Activated CD8-positive, alpha-beta memory T cell treated with anti-CD3 and anti-CD28 coated beads, Interleukin-2, amount 50 U/mL, for 24 hours (primary cell): ENCODE data around the gene PADI3.

Source experiments
- DNase-seq: peaks from one replicate; pipeline ENCODE4 v3.0.0-alpha.2; 2020; ENCODE audit errors: extremely low read depth

Gene PADI3

DNA sequence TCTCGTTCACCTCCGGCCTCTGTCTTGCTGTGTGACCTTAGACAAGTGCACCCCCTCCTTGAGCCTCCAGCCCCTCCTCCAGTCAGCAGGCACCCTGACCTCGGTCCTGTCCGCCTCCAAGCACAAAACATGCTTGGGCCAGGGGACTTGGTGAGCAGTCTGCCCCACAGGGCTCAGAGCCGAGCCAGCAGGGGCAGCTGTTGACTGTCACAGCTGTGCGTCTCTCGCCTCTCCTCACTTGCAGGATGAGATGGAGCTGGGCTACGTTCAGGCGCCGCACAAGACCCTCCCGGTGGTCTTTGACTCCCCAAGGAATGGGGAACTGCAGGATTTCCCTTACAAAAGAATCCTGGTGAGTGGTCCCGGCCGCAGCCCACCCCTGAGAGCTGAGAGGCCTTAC is 24.2 kb downstream of the PADI3 start:
- no peak for DNase-seq

DNA sequence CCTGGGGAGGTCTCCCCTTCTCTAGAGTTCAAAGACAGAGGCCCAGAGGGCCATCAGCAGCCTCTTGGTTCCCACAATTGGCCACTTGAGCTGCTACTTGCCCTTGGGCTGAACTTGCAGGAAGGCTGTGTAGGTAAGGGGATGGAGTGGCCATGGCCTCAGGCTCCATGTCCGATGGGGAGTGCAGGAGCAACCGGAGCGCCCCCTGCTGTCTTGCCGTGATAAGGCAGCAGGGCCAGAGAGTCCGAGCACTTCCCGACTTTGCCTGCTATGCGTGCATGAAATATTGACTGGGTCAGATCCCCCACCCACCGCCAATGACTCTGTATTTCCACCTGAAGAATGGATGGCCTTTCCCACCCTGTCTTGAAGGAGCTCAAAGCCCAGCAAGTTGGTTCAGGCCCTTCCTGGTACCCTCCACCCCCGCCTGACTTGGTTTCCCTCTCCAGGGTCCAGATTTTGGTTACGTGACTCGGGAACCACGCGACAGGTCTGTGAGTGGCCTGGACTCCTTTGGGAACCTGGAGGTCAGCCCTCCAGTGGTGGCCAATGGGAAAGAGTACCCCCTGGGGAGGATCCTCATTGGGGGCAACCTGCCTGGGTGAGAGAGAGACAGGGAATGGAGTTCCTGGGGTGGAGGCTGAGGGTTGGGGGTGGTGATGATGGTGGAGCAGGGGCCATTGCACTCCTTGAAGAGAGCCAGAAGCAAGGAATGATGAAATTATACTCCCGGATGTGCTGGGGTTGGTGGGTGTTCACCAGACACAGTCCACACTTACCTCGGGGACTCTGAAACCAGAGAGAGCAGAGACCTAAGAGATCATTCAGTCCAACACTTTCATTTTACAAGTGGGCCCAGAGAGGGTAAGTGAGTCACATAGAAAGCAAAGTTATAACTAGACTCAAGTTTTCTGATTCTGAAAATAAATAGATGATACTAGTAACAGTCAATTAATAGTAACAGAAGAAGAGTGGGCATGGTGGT is 25.6 kb downstream of the PADI3 start:
- DNase-seq = no peak

DNA sequence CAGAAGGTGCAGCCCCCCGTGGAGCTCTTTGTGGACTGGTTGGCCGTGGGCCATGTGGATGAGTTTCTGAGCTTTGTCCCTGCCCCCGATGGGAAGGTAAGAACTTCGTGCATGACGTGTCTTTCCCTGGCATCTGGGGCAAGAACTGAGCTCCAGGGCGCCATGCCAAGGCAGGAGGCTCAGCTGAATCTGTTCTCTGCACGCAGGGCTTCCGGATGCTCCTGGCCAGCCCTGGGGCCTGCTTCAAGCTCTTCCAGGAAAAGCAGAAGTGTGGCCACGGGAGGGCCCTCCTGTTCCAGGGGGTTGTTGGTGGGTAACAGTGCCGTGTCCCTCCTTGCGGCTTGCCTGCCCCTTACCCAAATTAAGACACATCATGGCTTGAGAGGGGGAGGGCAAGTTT is 27.7 kb downstream of the PADI3 start:
- DNase-seq = no peak

DNA sequence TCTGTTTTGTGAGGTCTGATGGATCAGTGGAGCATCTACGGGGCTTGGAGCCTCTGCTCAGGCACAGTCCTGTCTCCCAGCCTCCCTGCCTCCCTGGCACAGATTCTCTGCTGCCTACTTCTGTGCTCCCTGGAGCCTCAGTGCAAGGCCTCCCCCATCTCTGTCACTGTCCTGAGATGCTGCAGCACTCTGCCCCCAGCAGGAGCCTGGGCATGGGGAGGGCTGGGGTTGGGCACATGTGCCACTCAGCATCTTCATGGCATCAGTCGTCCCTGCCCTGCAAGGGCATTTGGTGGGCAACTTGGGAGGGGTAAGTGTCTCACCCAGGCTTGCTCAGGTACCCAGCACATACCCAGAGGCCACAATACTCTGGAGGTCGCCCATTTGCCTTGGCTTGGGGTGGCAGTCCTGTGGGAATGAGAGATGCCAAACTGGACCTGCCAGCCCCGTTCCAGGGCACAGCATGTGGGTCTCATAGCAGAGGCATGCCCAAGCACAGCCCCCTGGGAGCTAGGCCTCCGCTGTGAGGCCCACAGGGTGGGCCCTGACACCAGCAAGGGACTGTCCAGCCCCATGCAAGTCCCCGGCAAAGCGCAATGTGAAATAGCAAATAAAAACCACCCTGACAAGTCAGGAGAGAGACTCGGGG is 28.7 kb downstream of the PADI3 start:
- no peak for DNase-seq

DNA sequence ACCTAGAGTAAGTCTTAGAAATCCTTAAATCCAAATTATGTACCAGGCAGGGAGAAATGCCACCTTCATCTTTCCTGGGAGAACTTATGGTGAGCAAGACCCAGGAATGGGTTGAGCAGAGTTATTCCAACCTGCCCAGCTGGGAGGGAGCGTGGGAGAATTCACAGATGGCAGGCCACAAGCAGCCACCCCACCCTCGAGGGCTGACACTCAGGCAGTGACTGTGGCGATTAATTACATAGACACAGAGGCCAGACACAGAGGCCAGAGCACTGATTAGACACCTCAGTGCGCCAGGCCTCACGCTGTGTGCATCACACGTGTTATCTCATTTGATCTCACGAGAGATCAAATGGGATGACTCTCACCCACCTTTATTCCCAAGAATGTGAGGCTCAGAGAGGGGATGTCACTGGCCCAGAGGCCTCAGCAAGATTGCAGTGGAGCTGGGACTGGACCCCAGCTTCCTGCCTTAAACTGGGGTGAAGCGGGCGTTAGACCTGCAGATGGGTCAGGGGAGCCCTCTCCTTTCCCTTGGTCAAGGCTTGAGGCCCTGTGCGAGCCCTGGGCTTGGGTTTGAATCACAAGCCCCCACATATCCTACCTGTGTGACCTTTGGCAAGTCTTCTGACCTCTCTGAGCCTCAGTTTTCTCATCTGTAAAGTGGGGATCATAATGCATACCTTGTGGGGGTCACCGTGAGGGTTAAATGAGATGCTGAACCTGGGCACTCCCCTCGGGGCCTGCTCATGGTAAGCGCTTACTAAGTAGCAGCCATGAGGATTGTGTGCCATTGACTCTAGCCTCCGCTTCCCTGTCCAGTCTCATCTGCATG is 30.3 kb downstream of the PADI3 start:
- no peak for DNase-seq

DNA sequence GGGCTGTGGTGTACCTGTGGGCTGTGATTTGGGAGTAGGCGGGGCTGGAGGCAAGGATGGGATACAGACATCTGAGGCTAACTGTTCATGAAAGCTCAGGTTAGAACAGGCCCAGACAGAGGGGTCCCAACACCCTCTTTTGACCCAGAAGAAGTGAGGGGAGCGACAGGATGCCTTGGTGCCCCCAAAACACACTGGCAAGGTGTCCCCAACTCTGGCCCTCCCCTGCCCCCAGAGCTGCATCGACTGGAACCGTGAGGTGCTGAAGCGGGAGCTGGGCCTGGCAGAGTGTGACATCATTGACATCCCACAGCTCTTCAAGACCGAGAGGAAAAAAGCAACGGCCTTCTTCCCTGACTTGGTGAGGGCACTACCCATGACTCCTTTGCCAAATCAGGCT is 31.5 kb downstream of the PADI3 start:
- DNase-seq = no peak

DNA sequence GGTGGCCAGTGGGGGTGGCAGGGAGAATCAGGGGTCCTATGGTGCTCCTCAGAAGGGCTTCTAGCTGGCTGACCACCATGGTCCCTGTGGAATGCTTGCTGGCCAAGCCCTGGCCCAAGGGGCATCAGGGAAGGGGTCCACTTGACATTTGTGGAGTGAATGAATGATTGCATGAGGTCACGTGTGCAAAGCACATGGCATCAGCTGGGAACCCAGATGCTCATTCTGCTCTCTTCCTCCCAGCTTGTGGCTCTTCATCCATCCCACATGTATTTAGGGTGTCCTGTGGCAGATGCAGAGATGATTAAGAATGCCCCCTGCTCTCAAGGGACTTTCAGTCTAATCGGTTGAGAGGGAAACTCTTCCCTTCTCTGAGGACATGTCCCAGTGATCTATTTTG is 32.0 kb downstream of the PADI3 start:
- DNase-seq = no peak

DNA sequence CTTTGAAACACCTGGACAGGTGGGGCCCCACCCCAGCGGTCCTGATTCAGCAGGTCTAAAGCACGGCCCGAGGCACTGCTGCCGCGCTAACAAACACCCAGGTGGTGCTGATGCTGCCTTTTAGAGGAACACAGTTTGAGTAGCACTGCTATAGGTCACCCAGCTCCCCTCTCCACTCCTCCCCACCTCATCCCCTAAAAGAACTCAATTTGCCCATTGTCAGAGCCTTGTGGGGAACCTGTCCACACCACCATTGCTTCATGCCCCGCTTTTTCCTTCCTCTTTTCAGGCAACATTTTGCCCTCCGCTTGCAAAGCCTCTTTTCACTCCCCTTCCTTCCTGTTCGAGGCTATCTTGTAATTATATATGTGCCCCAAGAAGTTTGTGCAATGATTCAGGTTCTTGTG is 32.9 kb downstream of the PADI3 start:
- DNase-seq = no peak

DNA sequence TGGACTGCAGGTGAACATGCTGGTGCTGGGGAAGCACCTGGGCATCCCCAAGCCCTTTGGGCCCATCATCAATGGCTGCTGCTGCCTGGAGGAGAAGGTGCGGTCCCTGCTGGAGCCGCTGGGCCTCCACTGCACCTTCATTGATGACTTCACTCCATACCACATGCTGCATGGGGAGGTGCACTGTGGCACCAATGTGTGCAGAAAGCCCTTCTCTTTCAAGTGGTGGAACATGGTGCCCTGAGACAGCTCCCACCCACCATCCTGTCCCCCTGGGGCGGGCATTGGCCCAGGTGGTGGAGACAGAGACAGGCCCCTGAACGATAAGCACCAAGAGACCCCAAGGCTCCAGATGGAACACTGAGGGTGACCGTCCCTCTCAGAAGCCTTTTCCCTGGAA is 33.9 kb downstream of the PADI3 start:
- DNase-seq = no peak

DNA sequence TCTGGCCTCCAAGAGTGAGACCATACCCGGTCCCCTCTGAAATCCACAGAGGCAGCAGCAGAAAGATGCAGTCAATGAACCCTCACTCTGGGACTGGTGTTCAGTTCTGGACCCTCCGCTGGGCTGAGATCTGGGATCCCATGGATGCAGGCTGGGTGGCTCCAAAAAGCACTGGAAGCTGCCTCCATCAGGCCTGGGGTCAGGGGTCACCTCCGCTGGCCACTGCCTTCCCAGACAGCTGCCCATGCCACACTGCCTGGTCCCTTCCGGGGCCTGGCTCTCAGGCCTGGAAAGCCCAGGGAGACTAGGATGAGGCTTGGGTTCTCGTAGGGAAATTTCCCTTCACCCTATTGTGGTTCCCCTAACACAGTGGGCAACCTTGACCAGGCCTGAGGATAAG is 37.7 kb downstream of the PADI3 start:
- no peak for DNase-seq

DNA sequence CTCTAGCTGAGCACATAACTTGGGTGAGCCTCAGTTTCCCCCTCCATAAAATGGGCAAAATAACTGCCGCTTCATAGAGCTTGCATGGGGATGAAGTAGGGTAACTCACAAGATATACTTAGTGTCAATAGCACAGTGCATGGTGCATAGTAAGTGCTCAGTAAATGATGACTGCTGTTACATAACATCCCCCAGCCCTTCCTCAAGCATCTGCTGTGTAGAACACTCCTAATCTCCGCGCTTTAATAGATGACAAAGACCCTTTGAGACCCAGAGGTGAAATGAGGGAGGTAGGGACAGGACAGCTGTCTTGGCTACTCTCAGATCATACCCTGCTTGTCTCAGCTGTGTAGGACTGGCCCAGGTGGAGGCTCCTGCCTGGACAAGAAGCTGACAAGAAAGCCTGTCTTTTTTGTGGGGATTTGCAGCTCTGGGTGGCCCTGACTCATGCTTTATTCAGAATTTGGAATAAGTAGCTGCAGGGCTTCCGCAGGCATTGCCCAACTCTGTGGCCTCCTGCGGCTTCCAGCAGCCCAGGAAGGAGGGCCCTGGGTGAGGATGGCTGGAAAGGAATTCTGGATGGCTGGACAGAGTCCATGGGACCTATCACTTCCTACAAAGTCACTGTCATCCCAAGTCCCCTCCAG is 38.4 kb downstream of the PADI3 start:
- DNase-seq = no peak

DNA sequence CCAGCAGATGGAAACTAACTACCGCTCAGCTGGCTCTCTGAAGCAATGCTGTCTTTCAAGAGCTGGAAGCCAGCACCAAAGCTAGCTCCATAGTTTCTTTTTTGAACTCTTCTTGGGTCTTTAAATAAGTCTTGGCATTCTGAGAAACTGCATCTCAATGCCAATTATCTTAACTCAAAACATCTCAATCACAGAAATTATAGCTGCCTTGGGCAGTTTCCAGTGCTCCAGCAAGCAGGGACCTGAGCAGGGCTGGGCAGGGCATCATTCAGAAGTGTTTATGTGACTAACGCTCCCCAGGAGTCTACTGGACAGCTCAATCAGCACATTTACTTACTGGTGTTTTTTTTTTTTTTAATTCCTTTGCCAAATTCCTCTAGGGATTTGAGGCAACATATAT is 40.8 kb downstream of the PADI3 start:
- DNase-seq = no peak

DNA sequence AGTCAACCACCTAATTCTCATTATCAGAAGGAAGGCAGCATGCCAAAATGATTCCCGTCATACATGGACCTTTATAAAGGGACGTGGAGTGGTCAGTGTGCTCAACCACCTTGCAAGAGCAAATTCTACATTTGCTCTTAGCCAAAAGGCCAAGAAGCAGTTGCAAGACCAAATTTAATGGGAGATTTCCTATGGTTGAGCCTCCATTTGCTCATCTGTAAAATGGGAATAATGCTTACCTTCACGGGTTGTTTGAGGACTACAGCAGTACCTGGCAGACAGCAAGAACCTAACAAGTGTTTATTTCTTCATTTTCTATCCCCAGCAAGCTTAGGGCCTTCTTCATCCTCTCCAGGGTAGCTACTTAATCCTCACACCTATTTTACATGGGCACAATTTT is 41.7 kb downstream of the PADI3 start:
- no peak for DNase-seq

DNA sequence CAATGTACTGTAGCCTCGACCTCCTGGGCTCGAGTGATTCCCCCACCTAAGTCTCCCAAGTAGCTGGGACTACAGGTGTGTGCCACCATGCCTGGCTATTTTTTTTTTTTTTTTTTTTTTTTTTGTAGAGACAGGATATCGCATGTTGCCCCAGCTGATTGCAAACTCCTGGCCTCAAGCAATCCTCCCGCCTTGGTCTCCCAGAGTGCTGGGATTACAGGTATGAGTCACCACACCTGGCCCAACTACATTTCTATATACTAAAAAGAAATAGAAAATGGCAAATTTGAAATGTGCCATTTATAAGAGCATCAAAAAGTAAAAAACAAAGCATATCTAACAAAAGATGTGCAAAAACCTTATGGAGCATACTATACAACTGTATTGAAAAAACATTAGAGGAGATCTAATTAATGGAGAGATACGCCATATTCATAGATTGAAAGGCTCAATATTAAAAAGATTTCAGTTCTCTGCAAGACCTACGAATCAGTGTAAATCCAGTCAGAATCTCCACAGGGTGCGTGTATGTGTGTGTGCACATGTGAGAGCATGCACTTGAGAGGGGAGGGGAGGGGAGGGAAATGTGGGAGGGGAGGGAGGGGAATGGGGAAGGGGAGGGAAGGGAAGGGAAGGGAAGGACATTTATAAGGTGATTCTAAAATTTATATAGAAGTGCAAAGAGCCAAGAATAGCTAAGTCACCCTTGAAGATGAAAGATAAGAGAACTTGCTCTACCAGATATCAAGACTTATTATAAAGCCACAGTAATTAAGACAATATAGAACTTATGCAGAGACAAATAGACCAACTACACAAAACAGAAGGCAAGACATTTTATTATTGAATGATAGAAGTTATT is 43.6 kb downstream of the PADI3 start:
- DNase-seq = no peak

DNA sequence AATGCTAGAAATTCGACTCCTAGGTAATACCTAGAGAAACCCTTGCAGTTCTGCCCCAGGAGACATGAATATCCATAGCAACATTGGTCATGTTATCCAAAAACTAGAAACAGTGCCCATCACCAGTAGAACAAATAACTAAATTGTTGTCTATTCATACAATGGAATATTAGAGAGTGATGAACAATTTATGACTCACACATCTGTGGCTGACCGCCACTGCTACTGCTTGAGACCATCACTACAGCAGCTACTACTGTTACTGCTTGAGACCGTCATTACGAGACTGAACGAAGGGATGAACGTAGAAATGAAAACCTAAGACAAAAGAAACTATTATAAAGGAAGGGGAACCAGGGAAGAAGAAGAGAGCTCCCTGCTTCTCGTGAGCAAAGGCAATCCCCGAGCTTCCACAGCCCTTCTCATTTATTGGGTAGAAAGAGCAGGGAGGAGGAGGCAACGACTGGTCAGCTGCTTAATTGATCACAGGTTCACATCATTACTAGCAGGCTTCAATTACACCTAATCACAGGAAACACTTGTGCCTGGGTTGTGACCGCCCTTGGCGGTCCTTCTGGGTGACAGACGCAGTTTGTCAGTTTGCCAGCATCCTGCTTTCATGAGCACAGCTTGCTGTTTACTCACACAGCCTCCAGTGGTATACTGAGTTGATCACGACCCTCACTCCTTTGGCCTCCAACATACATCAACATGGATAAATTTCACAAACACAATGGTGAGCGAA is 45.0 kb downstream of the PADI3 start:
- DNase-seq = no peak

DNA sequence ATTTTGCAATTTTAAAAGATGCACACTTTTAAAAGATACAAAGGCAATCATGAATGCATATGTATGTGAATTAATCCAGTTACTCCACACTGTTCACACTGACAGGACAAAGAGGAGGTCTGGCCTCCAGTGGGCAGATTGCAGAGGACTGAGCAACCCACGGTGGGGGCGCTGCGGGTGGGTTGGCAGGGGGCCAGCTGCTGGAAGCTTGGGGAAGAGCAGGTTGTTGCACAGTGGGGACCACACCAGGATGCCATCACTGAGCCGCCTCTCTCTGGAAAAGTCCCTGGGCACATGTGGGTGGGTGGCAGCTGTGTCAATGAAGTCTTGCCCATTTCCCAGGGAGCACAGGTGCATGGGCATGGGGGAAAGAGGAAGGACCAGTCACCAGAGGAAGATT is 46.4 kb downstream of the PADI3 start:
- DNase-seq = no peak

DNA sequence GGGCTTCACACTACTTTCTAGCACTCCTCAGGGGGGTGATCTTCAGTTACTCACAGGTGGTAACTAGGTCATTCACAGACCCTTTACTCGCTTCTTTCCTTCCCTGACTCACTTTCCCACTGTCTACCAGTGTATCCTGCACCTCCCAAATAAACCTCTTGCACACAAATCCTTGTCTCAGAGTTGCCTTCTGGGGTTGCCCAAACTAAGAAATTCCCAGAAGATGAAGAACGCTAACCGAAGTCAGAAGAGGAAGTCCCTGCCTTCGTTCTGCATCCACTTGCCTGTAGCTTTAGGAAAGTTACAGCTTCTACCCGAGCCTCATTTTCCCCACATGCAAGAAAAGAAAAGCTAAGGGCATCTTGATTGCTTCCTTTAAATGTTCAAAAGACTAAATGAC is 47.2 kb downstream of the PADI3 start:
- DNase-seq = no peak

DNA sequence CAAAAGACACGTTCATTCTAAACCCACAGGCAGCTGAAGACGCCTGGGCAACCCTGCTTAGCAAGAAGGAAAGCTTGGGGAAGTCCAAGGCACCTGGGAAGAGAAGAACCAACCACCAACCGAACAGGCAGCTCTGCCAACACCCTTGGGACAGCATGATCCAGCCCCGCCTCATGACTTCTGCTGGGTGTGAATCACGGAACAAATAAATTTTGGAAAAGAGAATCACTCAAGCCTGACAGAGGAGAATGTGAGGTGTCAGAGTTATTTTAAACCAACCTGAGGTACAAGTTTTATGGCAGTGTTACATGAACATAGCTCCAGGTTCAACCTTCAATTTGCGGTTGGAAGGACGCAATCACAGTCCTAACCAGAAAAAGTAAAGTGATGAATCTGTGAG is 49.1 kb downstream of the PADI3 start:
- no peak for DNase-seq

DNA sequence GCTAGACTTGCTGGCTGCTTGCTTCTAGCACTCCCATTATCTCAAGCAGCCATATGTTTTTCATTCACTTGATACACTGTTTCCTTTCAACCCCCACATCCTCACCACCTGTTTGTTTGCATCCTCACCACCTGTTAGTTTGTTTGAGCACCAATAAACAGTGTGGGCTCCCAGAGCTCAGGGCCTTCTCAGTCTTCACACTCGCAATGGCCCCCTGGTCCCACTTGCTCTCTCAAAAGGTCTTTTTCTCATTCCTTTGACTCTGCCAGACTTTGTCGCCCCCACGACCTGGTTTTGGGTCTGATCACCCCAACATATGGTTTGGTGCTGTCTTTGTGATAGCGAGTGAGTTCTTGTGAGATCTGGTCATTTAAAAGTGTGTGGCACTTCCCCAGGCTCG is 52.9 kb downstream of the PADI3 start:
- DNase-seq = no peak

DNA sequence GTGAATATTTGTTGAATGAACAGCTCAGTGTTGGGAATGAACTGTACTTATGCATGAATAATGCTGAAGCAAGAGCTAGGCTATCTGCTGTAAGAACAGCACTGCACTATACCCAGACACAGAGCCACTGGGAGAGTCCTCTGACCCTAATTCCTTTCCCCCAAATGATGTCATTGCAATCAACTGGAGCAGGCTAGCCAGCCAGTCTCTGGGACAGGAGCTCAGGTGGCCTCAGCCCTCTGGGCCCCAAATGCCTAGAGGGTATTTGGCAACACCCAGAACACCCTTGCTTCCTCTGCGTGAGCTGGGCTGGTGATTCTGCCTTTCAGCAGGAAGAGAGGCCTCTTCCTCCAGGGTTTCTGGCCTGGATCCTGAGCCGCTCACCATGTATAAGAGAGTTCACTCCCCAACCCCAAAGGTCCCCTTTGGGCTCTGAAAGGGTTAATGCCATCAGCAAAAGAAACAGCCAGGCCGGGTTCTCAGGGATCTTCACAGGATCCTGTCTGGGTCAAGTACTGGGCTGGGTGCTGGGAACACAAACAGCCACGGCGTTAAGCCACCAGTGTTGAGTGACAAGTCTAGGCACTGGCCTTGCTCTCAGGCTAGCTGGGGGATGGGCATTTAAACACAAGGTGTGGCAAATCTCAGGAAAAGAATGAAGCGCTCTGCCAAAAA is 55.4 kb downstream of the PADI3 start:
- DNase-seq = no peak
